Posterior cingulate gyrus (tissue), 11 donors: Measurements from ENCODE around the gene DNM3.

ENCODE experiments used
- DNase-seq, 10 donors: peaks; one replicate each; pipeline versions ENCODE4 v3.0.0 to v3.0.0-alpha.2; 2020 to 2021; ENCODE audit warnings: mixed read lengths in 3 of 10
- intact Hi-C: fragments of 100-400 bp; cut with DNase I; formaldehyde crosslinking; loops from one replicate; pipeline ENCODE4 v1.15.1; 2023

The DNM3 gene

GRCh38 chr1:172251486-172251885, 410.2 kb downstream of the DNM3 start:
- DNase-seq = no peak
- intact Hi-C loops = no loop called here

- DNase-seq = no peak
- intact Hi-C loops = no loop called here
These were observed 411.0 kb downstream of the DNM3 start for GRCh38 chr1:172252321-172252720.

GRCh38 chr1:172252958-172253357, 411.7 kb downstream of the DNM3 start:
- DNase-seq = no peak
- intact Hi-C loops = no loop called here

- intact Hi-C loops = no loop called here
- DNase-seq = no peak
These were observed 413.4 kb downstream of the DNM3 start for GRCh38 chr1:172254521-172255222.

GRCh38 chr1:172255223-172255560, 413.9 kb downstream of the DNM3 start:
- intact Hi-C loops = no loop called here

GRCh38 chr1:172265905-172266304, 424.6 kb downstream of the DNM3 start:
- intact Hi-C loops = no loop called here
- no peak for DNase-seq

More at GRCh38 chr1:172255223-172255560, 413.9 kb downstream of the DNM3 start:
- DNase-seq = no peak

- intact Hi-C loops = no loop called here
- DNase-seq = no peak
These were observed 425.4 kb downstream of the DNM3 start for GRCh38 chr1:172266528-172267174.

GRCh38 chr1:172268237-172268636, 426.9 kb downstream of the DNM3 start:
- intact Hi-C loops = no loop called here
- DNase-seq = no peak

GRCh38 chr1:172269084-172269483, 427.8 kb downstream of the DNM3 start:
- intact Hi-C loops = no loop called here
- DNase-seq = no peak

- intact Hi-C loops = no loop called here
These were observed 428.3 kb downstream of the DNM3 start for GRCh38 chr1:172269644-172270043.

GRCh38 chr1:172270605-172271004, 429.3 kb downstream of the DNM3 start:
- intact Hi-C loops = no loop called here
- no peak for DNase-seq

More at GRCh38 chr1:172269644-172270043, 428.3 kb downstream of the DNM3 start:
- no peak for DNase-seq

- intact Hi-C loops = no loop called here
- no peak for DNase-seq
These were observed 430.8 kb downstream of the DNM3 start for GRCh38 chr1:172272087-172272486.

GRCh38 chr1:172273647-172274396, 432.5 kb downstream of the DNM3 start:
- intact Hi-C loops = no loop called here
- DNase-seq = no peak

GRCh38 chr1:172275478-172275877, 434.2 kb downstream of the DNM3 start:
- intact Hi-C loops = no loop called here
- no peak for DNase-seq

- DNase-seq = no peak
- intact Hi-C loops = no loop called here
These were observed 435.0 kb downstream of the DNM3 start for GRCh38 chr1:172276120-172276818.

GRCh38 chr1:172277275-172277674, 436.0 kb downstream of the DNM3 start:
- intact Hi-C loops = no loop called here
- DNase-seq = no peak

- intact Hi-C loops = no loop called here
- DNase-seq = no peak
These were observed 436.7 kb downstream of the DNM3 start for GRCh38 chr1:172277989-172278388.

- intact Hi-C loops = no loop called here
- DNase-seq = no peak
These were observed 437.2 kb downstream of the DNM3 start for GRCh38 chr1:172278478-172278877.

- no peak for DNase-seq
- intact Hi-C loops = no loop called here
These were observed 438.8 kb downstream of the DNM3 start for GRCh38 chr1:172279939-172280636.

- DNase-seq = no peak
- intact Hi-C loops = no loop called here
These were observed 442.5 kb downstream of the DNM3 start for GRCh38 chr1:172283766-172284165.
